SK-N-SH treated with all-trans-retinoic acid at 6 μM for 48 hours (cell line): Measurements from ENCODE around the gene GPATCH3.

ENCODE experiments used
- ATAC-seq: fragments of 200-7000 bp; cut with Tn5 transposase; 3 replicates; pipeline ENCODE4 v1.9.1; 2020; ENCODE audit warnings: mild to moderate bottlenecking, moderate library complexity
- ARNTL ChIP-seq: fragments of 450-650 bp; formaldehyde crosslinking; IDR thresholded peaks from 2 replicates; pipeline ENCODE4 v1.5.0; 2020; ENCODE audit warnings: low read depth, mild to moderate bottlenecking, moderate library complexity, borderline replicate concordance
- BACH2 ChIP-seq: fragments of 250-450 bp; sonication (Bioruptor Pico); IDR thresholded peaks from 2 replicates; pipeline ENCODE4 v1.9.0; 2021; ENCODE audit warnings: mild to moderate bottlenecking, borderline replicate concordance
- CSDC2 ChIP-seq: fragments of 250-450 bp; sonication (Bioruptor Pico); IDR thresholded peaks from 2 replicates; pipeline ENCODE4 v1.5.0; 2020; ENCODE audit warnings: mild to moderate bottlenecking, moderate library complexity
- GLIS3 ChIP-seq: fragments of 250-450 bp; sonication (Bioruptor Pico); IDR thresholded peaks from 2 replicates; pipeline ENCODE4 v1.5.0; 2020; ENCODE audit warnings: mild to moderate bottlenecking, moderate library complexity
- ISL1 ChIP-seq: fragments of 250-450 bp; sonication (Bioruptor Pico); IDR thresholded peaks from 2 replicates; pipeline ENCODE4 v2.1.2; 2022; ENCODE audit warnings: mild to moderate bottlenecking, moderate library complexity
- OSR1 ChIP-seq: fragments of 250-450 bp; sonication (Bioruptor Pico); IDR thresholded peaks from 2 replicates; pipeline ENCODE4 v1.8.0; 2022; ENCODE audit warnings: moderate library complexity, mild to moderate bottlenecking, inconsistent platforms
- SNAI2 ChIP-seq: fragments of 250-450 bp; sonication (Bioruptor Pico); IDR thresholded peaks from 2 replicates; pipeline ENCODE4 v1.5.0; 2020; ENCODE audit warnings: mild to moderate bottlenecking, moderate library complexity
- TCF4 ChIP-seq: fragments of 250-450 bp; sonication (Bioruptor Pico); IDR thresholded peaks from 2 replicates; pipeline ENCODE4 v1.8.0; 2021; ENCODE audit warnings: mild to moderate bottlenecking, moderate library complexity, borderline replicate concordance
- TOX ChIP-seq: fragments of 250-450 bp; sonication (Bioruptor Pico); IDR thresholded peaks from 2 replicates; pipeline ENCODE4 v1.8.0; 2021; ENCODE audit warnings: mild to moderate bottlenecking, moderate library complexity, borderline replicate concordance
- ZC3H10 ChIP-seq: fragments of 250-450 bp; sonication (Bioruptor Pico); IDR thresholded peaks from 2 replicates; pipeline ENCODE4 v1.5.1; 2021; ENCODE audit warnings: mild to moderate bottlenecking, moderate library complexity
- ZFP30 ChIP-seq: fragments of 450-650 bp; formaldehyde crosslinking; IDR thresholded peaks from 2 replicates; pipeline ENCODE4 v1.5.0; 2022; ENCODE audit warnings: mild to moderate bottlenecking, moderate library complexity
- ZNF565 ChIP-seq: fragments of 450-650 bp; formaldehyde crosslinking; conservative IDR thresholded peaks from 2 replicates; pipeline ENCODE4 v1.5.0; 2020; ENCODE audit warnings: low read depth, mild to moderate bottlenecking, moderate library complexity
- ZNF70 ChIP-seq: fragments of 450-650 bp; formaldehyde crosslinking; IDR thresholded peaks from 2 replicates; pipeline ENCODE4 v1.5.0; 2020; ENCODE audit warnings: mild to moderate bottlenecking, moderate library complexity
- ZNF8 ChIP-seq: fragments of 450-650 bp; formaldehyde crosslinking; IDR thresholded peaks from 2 replicates; pipeline ENCODE4 v1.5.0; 2020; ENCODE audit warnings: mild to moderate bottlenecking, moderate library complexity
- TF ChIP-seq, protein P1 (sequence below): fragments of 250-450 bp; sonication (Bioruptor Pico); IDR thresholded peaks from 2 replicates; pipeline ENCODE4 v1.5.0; 2020; ENCODE audit warnings: mild to moderate bottlenecking, moderate library complexity
- TF ChIP-seq, protein P2 (sequence below): fragments of 250-450 bp; sonication (Bioruptor Pico); IDR thresholded peaks from 2 replicates; pipeline ENCODE4 v1.5.1; 2021; ENCODE audit warnings: mild to moderate bottlenecking, moderate library complexity
- TF ChIP-seq, protein P3 (sequence below): fragments of 250-450 bp; sonication (Bioruptor Pico); IDR thresholded peaks from 2 replicates; pipeline ENCODE4 v1.8.0; 2020; ENCODE audit warnings: mild to moderate bottlenecking, moderate library complexity, borderline replicate concordance
- TF ChIP-seq, protein P4 (sequence below): fragments of 250-450 bp; sonication (Bioruptor Pico); IDR thresholded peaks from 2 replicates; pipeline ENCODE4 v1.8.0; 2021; ENCODE audit warnings: low read depth, mild to moderate bottlenecking, moderate library complexity, borderline replicate concordance
- TF ChIP-seq, protein P5 (sequence below): fragments of 250-450 bp; sonication (Bioruptor Pico); IDR thresholded peaks from 2 replicates; pipeline ENCODE4 v1.5.1; 2020; ENCODE audit warnings: low read depth, mild to moderate bottlenecking, moderate library complexity

GPATCH3 gene

DNA sequence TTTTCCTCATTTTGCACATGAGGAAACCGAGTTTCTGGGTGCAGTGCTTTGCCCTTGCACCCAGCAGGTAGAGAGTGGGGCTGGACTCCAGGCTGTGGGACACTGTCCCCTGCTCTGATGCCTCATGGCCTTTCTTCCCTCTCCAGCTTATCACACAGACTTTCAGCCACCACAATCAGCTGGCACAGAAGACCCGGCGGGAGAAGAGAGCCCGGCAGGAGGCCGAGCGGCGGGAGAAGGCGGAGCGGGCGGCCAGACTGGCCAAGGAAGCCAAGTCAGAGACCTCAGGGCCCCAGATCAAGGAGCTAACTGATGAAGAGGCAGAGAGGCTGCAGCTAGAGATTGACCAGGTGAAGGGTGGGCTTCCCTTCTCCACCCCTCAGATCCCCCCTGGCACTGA, 41.0 kb upstream of the GPATCH3 start:
- TF ChIP-seq ZNF70 (CRISPR knock-in tag) (no peak), ZFP30 (no peak), BACH2 (no peak)
- no peak for ATAC-seq

DNA sequence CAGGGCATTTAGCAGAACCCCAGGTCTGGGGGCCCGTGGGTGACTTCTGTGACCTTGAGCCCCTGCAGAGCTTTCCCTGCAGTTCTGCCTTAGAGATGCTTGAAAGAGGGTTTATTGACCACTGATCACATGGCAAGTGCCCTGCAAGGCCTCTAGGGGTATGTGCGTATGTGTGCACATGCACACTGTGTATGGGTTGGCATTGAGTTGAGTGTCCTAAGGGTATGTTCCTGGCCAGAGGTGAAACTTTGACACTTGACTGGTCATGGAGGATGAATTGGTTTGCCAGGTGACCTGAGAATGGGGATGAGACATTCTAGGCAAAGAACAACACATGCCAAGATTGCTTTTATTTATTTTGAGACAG, 38.4 kb upstream of the GPATCH3 start:
- TF ChIP-seq ISL1 (CRISPR knock-in tag) (no peak), SNAI2 (CRISPR knock-in tag) (no peak), CSDC2 (CRISPR knock-in tag) (no peak), ARNTL (no peak), ZNF565 (no peak), TOX (no peak), GLIS3 (CRISPR knock-in tag) (no peak), OSR1 (CRISPR knock-in tag) (no peak), ZNF8 (CRISPR knock-in tag) (no peak), BACH2 (no peak), TCF4 (no peak), ZFP30 (no peak), ZC3H10 (CRISPR knock-in tag) (no peak)
- TF ChIP-seq, protein P1, sequence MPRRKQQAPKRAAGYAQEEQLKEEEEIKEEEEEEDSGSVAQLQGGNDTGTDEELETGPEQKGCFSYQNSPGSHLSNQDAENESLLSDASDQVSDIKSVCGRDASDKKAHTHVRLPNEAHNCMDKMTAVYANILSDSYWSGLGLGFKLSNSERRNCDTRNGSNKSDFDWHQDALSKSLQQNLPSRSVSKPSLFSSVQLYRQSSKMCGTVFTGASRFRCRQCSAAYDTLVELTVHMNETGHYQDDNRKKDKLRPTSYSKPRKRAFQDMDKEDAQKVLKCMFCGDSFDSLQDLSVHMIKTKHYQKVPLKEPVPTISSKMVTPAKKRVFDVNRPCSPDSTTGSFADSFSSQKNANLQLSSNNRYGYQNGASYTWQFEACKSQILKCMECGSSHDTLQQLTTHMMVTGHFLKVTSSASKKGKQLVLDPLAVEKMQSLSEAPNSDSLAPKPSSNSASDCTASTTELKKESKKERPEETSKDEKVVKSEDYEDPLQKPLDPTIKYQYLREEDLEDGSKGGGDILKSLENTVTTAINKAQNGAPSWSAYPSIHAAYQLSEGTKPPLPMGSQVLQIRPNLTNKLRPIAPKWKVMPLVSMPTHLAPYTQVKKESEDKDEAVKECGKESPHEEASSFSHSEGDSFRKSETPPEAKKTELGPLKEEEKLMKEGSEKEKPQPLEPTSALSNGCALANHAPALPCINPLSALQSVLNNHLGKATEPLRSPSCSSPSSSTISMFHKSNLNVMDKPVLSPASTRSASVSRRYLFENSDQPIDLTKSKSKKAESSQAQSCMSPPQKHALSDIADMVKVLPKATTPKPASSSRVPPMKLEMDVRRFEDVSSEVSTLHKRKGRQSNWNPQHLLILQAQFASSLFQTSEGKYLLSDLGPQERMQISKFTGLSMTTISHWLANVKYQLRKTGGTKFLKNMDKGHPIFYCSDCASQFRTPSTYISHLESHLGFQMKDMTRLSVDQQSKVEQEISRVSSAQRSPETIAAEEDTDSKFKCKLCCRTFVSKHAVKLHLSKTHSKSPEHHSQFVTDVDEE (CRISPR knock-in tag): no peak
- TF ChIP-seq, protein P2, sequence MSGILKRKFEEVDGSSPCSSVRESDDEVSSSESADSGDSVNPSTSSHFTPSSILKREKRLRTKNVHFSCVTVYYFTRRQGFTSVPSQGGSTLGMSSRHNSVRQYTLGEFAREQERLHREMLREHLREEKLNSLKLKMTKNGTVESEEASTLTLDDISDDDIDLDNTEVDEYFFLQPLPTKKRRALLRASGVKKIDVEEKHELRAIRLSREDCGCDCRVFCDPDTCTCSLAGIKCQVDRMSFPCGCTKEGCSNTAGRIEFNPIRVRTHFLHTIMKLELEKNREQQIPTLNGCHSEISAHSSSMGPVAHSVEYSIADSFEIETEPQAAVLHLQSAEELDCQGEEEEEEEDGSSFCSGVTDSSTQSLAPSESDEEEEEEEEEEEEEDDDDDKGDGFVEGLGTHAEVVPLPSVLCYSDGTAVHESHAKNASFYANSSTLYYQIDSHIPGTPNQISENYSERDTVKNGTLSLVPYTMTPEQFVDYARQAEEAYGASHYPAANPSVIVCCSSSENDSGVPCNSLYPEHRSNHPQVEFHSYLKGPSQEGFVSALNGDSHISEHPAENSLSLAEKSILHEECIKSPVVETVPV: no peak
- TF ChIP-seq, protein P3, sequence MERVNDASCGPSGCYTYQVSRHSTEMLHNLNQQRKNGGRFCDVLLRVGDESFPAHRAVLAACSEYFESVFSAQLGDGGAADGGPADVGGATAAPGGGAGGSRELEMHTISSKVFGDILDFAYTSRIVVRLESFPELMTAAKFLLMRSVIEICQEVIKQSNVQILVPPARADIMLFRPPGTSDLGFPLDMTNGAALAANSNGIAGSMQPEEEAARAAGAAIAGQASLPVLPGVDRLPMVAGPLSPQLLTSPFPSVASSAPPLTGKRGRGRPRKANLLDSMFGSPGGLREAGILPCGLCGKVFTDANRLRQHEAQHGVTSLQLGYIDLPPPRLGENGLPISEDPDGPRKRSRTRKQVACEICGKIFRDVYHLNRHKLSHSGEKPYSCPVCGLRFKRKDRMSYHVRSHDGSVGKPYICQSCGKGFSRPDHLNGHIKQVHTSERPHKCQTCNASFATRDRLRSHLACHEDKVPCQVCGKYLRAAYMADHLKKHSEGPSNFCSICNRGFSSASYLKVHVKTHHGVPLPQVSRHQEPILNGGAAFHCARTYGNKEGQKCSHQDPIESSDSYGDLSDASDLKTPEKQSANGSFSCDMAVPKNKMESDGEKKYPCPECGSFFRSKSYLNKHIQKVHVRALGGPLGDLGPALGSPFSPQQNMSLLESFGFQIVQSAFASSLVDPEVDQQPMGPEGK (CRISPR knock-in tag): no peak
- TF ChIP-seq, protein P4, sequence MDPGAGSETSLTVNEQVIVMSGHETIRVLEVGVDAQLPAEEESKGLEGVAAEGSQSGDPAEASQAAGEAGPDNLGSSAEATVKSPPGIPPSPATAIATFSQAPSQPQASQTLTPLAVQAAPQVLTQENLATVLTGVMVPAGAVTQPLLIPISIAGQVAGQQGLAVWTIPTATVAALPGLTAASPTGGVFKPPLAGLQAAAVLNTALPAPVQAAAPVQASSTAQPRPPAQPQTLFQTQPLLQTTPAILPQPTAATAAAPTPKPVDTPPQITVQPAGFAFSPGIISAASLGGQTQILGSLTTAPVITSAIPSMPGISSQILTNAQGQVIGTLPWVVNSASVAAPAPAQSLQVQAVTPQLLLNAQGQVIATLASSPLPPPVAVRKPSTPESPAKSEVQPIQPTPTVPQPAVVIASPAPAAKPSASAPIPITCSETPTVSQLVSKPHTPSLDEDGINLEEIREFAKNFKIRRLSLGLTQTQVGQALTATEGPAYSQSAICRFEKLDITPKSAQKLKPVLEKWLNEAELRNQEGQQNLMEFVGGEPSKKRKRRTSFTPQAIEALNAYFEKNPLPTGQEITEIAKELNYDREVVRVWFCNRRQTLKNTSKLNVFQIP (CRISPR knock-in tag): no peak
- TF ChIP-seq, protein P5, sequence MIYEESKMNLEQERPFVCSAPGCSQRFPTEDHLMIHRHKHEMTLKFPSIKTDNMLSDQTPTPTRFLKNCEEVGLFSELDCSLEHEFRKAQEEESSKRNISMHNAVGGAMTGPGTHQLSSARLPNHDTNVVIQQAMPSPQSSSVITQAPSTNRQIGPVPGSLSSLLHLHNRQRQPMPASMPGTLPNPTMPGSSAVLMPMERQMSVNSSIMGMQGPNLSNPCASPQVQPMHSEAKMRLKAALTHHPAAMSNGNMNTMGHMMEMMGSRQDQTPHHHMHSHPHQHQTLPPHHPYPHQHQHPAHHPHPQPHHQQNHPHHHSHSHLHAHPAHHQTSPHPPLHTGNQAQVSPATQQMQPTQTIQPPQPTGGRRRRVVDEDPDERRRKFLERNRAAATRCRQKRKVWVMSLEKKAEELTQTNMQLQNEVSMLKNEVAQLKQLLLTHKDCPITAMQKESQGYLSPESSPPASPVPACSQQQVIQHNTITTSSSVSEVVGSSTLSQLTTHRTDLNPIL (CRISPR knock-in tag): no peak
- no peak for ATAC-seq

DNA sequence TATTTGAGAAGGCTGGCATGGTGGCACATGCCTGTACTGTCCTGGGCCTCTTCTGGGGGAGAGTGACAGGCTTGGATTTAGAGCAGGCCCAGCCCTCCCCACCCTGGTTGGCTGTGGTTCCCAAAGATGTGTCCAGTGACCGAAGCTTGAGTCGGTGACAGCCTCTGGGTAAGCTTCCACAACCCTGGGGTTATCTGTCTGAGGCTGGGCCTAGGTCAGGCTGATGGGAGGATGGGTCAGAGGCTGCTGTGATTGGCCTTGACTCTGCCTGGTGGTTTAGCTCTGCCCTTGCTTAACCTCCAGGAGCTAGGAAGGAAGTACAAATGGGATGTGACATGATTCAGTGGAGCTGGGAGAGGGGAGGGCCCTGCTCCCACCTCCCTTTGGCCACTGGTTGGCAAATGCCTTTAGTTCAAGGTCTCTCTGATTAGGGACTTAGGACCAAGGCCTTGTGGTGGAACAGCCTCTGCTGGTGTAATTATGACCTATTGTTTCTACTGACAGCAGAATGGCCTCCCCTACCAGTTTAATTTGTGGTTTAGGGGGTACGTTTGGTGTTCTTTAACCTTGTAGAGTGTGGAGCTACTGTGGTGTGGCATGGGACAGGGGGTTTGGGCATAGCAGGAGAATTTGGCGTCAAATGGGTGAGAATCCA, 37.9 kb upstream of the GPATCH3 start:
- no peak for TF ChIP-seq ARNTL
- no peak for TF ChIP-seq ISL1 (CRISPR knock-in tag)
- TF ChIP-seq BACH2: no peak
- TF ChIP-seq GLIS3 (CRISPR knock-in tag): no peak

DNA sequence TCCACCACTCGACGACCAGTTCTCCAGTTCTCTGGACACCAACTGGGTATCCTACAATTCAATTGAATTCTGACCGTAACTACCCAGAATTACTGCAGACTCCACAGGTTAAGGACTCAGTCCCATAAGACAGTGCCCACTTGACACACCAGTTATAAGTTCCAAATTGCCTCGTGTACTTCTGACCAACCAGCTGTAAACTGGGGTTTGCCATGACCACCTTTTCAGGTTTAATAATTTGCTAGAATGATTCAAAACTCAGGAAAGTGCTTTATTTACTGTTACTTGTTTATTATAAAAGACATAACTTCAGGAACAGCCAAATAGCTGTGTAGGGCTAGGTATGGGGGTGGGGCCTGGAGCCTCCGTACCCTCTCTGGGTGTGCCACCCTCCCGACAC, 36.6 kb upstream of the GPATCH3 start:
- TF ChIP-seq OSR1 (CRISPR knock-in tag): no peak
- no peak for TF ChIP-seq ZNF70 (CRISPR knock-in tag)
- TF ChIP-seq ZC3H10 (CRISPR knock-in tag): no peak
- TF ChIP-seq, all 23 proteins: peak for 0
- no peak for ATAC-seq

More for the DNA sequence above, 37.9 kb upstream of the GPATCH3 start:
- no peak for ATAC-seq
